Neural crest cell (in vitro differentiated cells): Measurements from ENCODE around the gene AFF2. TPM values are rescaled to one million over a fixed set of nuclear protein-coding genes. Genes with fewer than 3 reads are reported as not detected.

Source experiments
- DNase-seq: peaks from one replicate; pipeline ENCODE4 v3.0.0; 2021; ENCODE audit warnings: low read depth, mixed read lengths, low spot score
- H3K27ac Mint-ChIP-seq: one replicate; pipeline ENCODE4 v1.8.0; 2021; ENCODE audit warnings: mild to moderate bottlenecking, mixed read lengths; ENCODE audit not compliant: unreplicated experiment
- H3K27me3 Mint-ChIP-seq: 2 replicates; pipeline ENCODE4 v1.8.0; 2021; ENCODE audit warnings: low read depth, mild to moderate bottlenecking, mixed read lengths
- H3K36me3 Mint-ChIP-seq: 2 replicates; pipeline ENCODE4 v1.8.0; 2021; ENCODE audit warnings: low read depth, mild to moderate bottlenecking, mixed read lengths
- H3K4me1 Mint-ChIP-seq: 2 replicates; pipeline ENCODE4 v1.8.0; 2021; ENCODE audit warnings: mixed read lengths
- H3K4me3 Mint-ChIP-seq: one replicate; pipeline ENCODE4 v1.8.0; 2021; ENCODE audit warnings: mild to moderate bottlenecking, mixed read lengths
- H3K9me3 Mint-ChIP-seq: 2 replicates; pipeline ENCODE4 v1.8.0; 2021; ENCODE audit warnings: mixed read lengths
- total RNA-seq: library from RNA; stranded (reverse); gene quantifications from 2 replicates; pipeline ENCODE4 v1.2.1, GENCODE V29; 2021
- TF ChIP-seq, protein P1 (sequence below): fragments of 200-600 bp; sonication (generic); conservative IDR thresholded peaks from 2 replicates; pipeline ENCODE4 v1.5.0; 2021; ENCODE audit warnings: antibody characterized with exemption, mild to moderate bottlenecking

The AFF2 gene
- total RNA-seq, 1 donor from 2014 or later, result 15.4 TPM

- Mint-ChIP-seq H3K4me1 (no peaks in the 10 kb centered on the region), H3K36me3 (no peaks in the 10 kb centered on the region), H3K4me3 (no peak overlapping the region), H3K9me3 (peaks cover 7% of the 10 kb centered on the region), H3K27ac (no peak overlapping the region), H3K27me3 (no peaks in the 10 kb centered on the region)
- TF ChIP-seq, protein P1, sequence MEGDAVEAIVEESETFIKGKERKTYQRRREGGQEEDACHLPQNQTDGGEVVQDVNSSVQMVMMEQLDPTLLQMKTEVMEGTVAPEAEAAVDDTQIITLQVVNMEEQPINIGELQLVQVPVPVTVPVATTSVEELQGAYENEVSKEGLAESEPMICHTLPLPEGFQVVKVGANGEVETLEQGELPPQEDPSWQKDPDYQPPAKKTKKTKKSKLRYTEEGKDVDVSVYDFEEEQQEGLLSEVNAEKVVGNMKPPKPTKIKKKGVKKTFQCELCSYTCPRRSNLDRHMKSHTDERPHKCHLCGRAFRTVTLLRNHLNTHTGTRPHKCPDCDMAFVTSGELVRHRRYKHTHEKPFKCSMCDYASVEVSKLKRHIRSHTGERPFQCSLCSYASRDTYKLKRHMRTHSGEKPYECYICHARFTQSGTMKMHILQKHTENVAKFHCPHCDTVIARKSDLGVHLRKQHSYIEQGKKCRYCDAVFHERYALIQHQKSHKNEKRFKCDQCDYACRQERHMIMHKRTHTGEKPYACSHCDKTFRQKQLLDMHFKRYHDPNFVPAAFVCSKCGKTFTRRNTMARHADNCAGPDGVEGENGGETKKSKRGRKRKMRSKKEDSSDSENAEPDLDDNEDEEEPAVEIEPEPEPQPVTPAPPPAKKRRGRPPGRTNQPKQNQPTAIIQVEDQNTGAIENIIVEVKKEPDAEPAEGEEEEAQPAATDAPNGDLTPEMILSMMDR, result no peak
- no peak for DNase-seq
Observed at GRCh38 chrX:148593146-148593545, 92.7 kb downstream of the AFF2 start.

DNA sequence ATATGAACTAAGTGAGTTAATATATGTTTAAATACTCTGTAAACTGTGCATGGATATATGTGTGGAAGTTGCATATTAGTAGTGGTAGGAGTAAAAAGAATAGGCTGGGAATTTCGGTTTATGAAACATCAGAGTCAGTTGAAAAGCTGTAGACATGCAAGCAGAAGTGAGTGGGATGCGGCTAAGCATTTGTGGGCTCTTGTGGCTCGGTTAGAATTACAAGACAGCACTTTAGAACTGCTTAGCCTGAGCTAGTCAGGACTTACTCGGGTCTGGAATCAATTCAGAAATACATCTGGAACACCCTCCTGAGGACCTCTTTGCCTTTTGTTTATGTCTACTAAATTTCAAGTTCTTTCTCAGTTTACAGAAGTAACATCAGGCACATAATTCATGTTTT lies 93.6 kb downstream of the AFF2 start:
- Mint-ChIP-seq H3K4me3 (no peak overlapping the region), H3K9me3 (peaks cover 10% of the 10 kb centered on the region), H3K4me1 (no peaks in the 10 kb centered on the region), H3K27ac (no peak overlapping the region), H3K36me3 (no peaks in the 10 kb centered on the region), H3K27me3 (no peaks in the 10 kb centered on the region)
- TF ChIP-seq, protein P1, result no peak
- DNase-seq, result no peak

DNA sequence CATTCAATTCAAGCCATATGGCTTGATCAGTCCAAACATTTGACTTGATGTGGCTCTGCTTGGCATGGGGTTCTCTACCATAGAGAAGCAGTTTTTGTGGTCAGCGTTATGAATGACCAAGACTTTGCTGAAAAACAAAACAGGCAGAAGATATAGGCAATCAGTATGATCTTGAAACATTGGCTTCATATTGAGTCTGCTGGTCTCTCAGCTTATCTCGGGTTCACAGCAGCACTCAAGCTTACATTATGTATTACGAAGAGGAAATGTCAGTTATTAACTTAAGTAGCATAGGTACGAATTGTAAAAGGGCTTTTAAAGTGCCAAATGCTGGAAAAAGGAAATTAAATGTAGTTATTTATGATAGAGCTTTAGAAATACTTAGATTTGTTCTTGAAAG lies 99.0 kb downstream of the AFF2 start:
- Mint-ChIP-seq H3K27me3 (no peaks in the 10 kb centered on the region), H3K36me3 (peaks cover 2% of the 10 kb centered on the region), H3K4me1 (no peaks in the 10 kb centered on the region), H3K27ac (no peak overlapping the region), H3K9me3 (peaks cover 19% of the 10 kb centered on the region), H3K4me3 (no peak overlapping the region)
- no peak for DNase-seq
- TF ChIP-seq, protein P1, result no peak

DNA sequence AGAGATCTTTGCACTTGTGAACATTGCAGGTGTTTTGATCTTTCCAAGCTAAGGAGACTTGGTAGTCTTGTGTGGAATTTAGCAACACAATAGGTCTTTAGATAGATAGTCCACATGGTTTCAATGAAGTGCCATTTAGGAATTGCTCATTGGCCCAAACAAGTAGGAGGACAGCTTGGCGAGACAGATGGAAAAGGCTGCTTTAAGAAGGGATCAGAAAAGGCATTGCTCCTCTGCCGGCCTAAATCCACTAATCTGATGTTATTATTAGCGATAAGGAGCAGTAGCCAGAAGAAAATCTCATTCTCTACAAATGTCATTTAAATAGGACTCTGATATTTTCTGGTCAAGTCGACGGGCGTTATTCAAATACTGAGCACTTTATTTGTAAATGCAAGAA lies 99.7 kb downstream of the AFF2 start:
- DNase-seq, result no peak
- Mint-ChIP-seq H3K36me3 (peaks cover 2% of the 10 kb centered on the region), H3K27ac (no peak overlapping the region), H3K27me3 (no peaks in the 10 kb centered on the region), H3K4me3 (no peak overlapping the region), H3K4me1 (no peaks in the 10 kb centered on the region), H3K9me3 (peaks cover 20% of the 10 kb centered on the region)
- TF ChIP-seq, protein P1, result no peak

DNA sequence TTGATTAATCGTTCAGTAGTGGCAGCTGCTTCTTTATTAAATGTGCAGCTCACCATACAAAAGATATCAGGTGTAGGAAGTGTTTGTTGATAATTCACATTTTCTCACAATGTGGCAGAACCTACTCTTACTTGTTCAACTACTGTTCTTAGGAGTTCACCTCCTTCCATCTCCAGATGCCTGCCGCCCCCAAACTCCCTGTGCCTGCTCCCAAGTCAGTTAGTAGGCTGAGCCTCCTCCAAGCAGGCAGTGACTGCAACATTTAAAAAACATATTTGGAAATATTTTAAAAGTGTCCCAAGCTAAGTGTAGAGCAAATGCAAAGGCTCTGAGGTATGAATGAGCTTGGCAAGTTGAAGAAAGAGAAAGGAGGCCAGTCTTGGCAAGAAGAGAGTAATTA lies 100.2 kb downstream of the AFF2 start:
- Mint-ChIP-seq H3K27ac (no peak overlapping the region), H3K4me3 (no peak overlapping the region)
- no peak for DNase-seq

More for the DNA sequence above, 100.2 kb downstream of the AFF2 start:
- peaks cover 2% of the 10 kb centered on the region for H3K36me3 Mint-ChIP-seq
- H3K9me3 Mint-ChIP-seq, result peaks cover 23% of the 10 kb centered on the region
- TF ChIP-seq, protein P1, result no peak
- no peaks in the 10 kb centered on the region for H3K4me1 Mint-ChIP-seq
- no peaks in the 10 kb centered on the region for H3K27me3 Mint-ChIP-seq
